NB4 (cell line): Measurements from ENCODE around the gene PRSS2.

Experiments
- POLR2A ChIP-seq: IDR thresholded peaks from 2 replicates; pipeline ENCODE4 v1.6.1; 2011; ENCODE audit warnings: mild to moderate bottlenecking; ENCODE audit not compliant: insufficient read length; ENCODE audit errors: extremely low read depth
- TF ChIP-seq, protein P1 (sequence below): IDR thresholded peaks from one replicate; pipeline ENCODE4 v1.5.1; 2012; ENCODE audit warnings: low read depth, low read length

DNA sequence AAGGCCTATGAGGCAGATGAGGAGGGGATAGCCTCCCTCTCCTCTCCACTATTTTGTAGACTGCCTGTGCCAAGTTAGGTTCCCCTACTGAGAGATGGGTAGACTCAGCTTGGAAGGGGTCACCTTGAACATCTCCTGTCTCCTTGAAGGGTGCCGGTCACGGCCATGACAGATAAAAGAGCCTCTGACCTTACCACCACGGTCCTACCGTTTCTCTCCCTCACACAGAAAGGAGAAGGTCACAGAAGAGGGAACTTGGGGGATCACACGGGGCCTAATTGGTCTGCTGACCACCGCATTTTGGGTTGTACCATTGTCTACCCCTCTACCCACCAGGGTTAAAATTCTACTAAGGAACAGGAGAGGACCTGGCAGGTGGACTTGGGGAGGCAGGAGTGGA, 17.0 kb downstream of the PRSS2 start:
- TF ChIP-seq POLR2A: no peak
- TF ChIP-seq, protein P1, sequence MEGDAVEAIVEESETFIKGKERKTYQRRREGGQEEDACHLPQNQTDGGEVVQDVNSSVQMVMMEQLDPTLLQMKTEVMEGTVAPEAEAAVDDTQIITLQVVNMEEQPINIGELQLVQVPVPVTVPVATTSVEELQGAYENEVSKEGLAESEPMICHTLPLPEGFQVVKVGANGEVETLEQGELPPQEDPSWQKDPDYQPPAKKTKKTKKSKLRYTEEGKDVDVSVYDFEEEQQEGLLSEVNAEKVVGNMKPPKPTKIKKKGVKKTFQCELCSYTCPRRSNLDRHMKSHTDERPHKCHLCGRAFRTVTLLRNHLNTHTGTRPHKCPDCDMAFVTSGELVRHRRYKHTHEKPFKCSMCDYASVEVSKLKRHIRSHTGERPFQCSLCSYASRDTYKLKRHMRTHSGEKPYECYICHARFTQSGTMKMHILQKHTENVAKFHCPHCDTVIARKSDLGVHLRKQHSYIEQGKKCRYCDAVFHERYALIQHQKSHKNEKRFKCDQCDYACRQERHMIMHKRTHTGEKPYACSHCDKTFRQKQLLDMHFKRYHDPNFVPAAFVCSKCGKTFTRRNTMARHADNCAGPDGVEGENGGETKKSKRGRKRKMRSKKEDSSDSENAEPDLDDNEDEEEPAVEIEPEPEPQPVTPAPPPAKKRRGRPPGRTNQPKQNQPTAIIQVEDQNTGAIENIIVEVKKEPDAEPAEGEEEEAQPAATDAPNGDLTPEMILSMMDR: no peak
